Endometrial microvascular endothelial cells (primary cell): ENCODE data around the gene MYO1E. TPM values are rescaled to one million over a fixed set of nuclear protein-coding genes. Genes with fewer than 3 reads are reported as not detected.
"Not testable (repeated sequence)": the region's sequence is repeated elsewhere in the genome, so short reads cannot be mapped to it uniquely, and the experiment has no call there.

Source experiments
- in situ Hi-C: cut with HindIII; loops from 2 replicates; pipeline ENCODE4 v1.10.0; 2017; ENCODE audit warnings: low sequenced_read_pairs, low pct_unique_long_range_greater_than_20kb; ENCODE audit errors: inconsistent ontology term
- total RNA-seq: library from RNA; depleted of rRNA; stranded (reverse); fragments of >200 nt; gene quantifications from one replicate; pipeline ENCODE4 v1.2.3, GENCODE V29; 2015; ENCODE audit errors: inconsistent ontology term

MYO1E gene
- total RNA-seq, 1 donor from 2014 or later: 120 TPM

- in situ Hi-C loops: no loop called here
These were observed 205.9 kb downstream of the MYO1E start for GRCh38 chr15:59166601-59167265.

GRCh38 chr15:59166166-59166565 is 206.5 kb downstream of the MYO1E start:
- in situ Hi-C loops: no loop called here

- in situ Hi-C loops: no loop called here
These were observed 206.9 kb downstream of the MYO1E start for GRCh38 chr15:59165726-59166125.

GRCh38 chr15:59162080-59162479 is 210.6 kb downstream of the MYO1E start:
- in situ Hi-C loops: not testable (repeated sequence)

GRCh38 chr15:59160880-59161593 is 211.6 kb downstream of the MYO1E start:
- in situ Hi-C loops: no loop called here

- in situ Hi-C loops: no loop called here
These were observed 213.5 kb downstream of the MYO1E start for GRCh38 chr15:59159210-59159609.

- in situ Hi-C loops: no loop called here
These were observed 214.0 kb downstream of the MYO1E start for GRCh38 chr15:59158701-59159034.

GRCh38 chr15:59157840-59158700 is 214.6 kb downstream of the MYO1E start:
- in situ Hi-C loops: no loop called here

GRCh38 chr15:59157396-59157795 is 215.3 kb downstream of the MYO1E start:
- in situ Hi-C loops: no loop called here

- in situ Hi-C loops: no loop called here
These were observed 217.2 kb downstream of the MYO1E start for GRCh38 chr15:59155431-59155830.

- in situ Hi-C loops: no loop called here
These were observed 218.4 kb downstream of the MYO1E start for GRCh38 chr15:59154243-59154642.

- in situ Hi-C loops: no loop called here
These were observed 219.2 kb downstream of the MYO1E start for GRCh38 chr15:59153466-59153865.

- in situ Hi-C loops: no loop called here
These were observed 219.8 kb downstream of the MYO1E start for GRCh38 chr15:59152694-59153450.

- in situ Hi-C loops: no loop called here
These were observed 222.5 kb downstream of the MYO1E start for GRCh38 chr15:59150185-59150584.

GRCh38 chr15:59148153-59148833 is 224.4 kb downstream of the MYO1E start:
- in situ Hi-C loops: no loop called here

GRCh38 chr15:59147666-59148065 is 225.0 kb downstream of the MYO1E start:
- in situ Hi-C loops: no loop called here

GRCh38 chr15:59144594-59144993 is 228.1 kb downstream of the MYO1E start:
- in situ Hi-C loops: not testable (repeated sequence)

- in situ Hi-C loops: no loop called here
These were observed 229.4 kb downstream of the MYO1E start for GRCh38 chr15:59143281-59143680.
